GM12878 (cell line): ENCODE measurements around the gene PDXDC1. TPM values are rescaled to one million over a fixed set of nuclear protein-coding genes. Genes with fewer than 3 reads are reported as not detected.
"Not testable (repeated sequence)": the region's sequence is repeated elsewhere in the genome, so short reads cannot be mapped to it uniquely, and the experiment has no call there.

Experiments used
- ATAC-seq: fragments of 200-7000 bp; cut with Tn5 transposase; 3 replicates; pipeline ENCODE4 v1.9.1; 2020; ENCODE audit warnings: mild to moderate bottlenecking, moderate library complexity
- BruUV-seq: library from RNA; stranded (reverse); fragments of 400-500 nt; replicated peaks from 2 replicates; lab custom pipeline; 2021; lab: Mats Ljungman, UMichigan
- CTCF ChIA-PET: fragments of 300-600 bp; sonication (Branson Sonifier 250); formaldehyde crosslinking; extraction: SDS; loops from one replicate; lab custom pipeline; 2021; ENCODE audit warnings: inconsistent platforms; lab: Yijun Ruan, JAX
- POLR2A ChIA-PET: fragments of 350-600 bp; formaldehyde crosslinking; extraction: SDS; loops from one replicate; lab custom pipeline; 2021; ENCODE audit warnings: inconsistent platforms; lab: Charles Lee
- RAD21 ChIA-PET: fragments of 300-600 bp; sonication (Branson Sonifier 250); formaldehyde crosslinking; loops from one replicate; lab custom pipeline; 2023; ENCODE audit warnings: antibody characterized with exemption; ENCODE audit not compliant: unreplicated experiment; lab: Charles Lee
- SMC1A ChIA-PET: fragments of 300-600 bp; sonication (Branson Sonifier 250); formaldehyde crosslinking; loops from one replicate; lab custom pipeline; 2023; ENCODE audit not compliant: unreplicated experiment, uncharacterized antibody; lab: Charles Lee
- DNase-seq: peaks from one replicate; pipeline ENCODE4 v3.0.0-alpha.2; 2011; ENCODE audit warnings: low read depth, low spot score
- FAIRE-seq: peaks from 3 replicates; lab custom pipeline; 2011; peaks lifted over from hg19 to GRCh38; lab: Jason Lieb, UNC
- H2AFZ ChIP-seq: 2 replicates; pipeline ENCODE4 v1.6.0; 2011; ENCODE audit warnings: low read depth, low read length, control low read depth; ENCODE audit not compliant: control insufficient read depth
- H3K27ac ChIP-seq: 2 replicates; pipeline ENCODE4 v1.5.1; 2011; ENCODE audit warnings: control low read depth; ENCODE audit not compliant: control insufficient read depth, insufficient read depth
- H3K27me3 ChIP-seq, 2 experiments: replicated peaks in 1 of 2; 2 replicates each; pipeline versions ENCODE4 v1.6.0 to v1.6.1; 2011; ENCODE audit warnings: low read length in 1 of 2; ENCODE audit not compliant: control insufficient read depth in 2 of 2, insufficient read depth in 2 of 2
- H3K36me3 ChIP-seq, 2 experiments: 2 replicates each; pipeline ENCODE4 v1.5.1; 2011; ENCODE audit warnings: low read length in 1 of 2; ENCODE audit not compliant: control insufficient read depth in 2 of 2, insufficient read depth in 2 of 2
- H3K4me1 ChIP-seq: 2 replicates; pipeline ENCODE4 v1.6.1; 2011; ENCODE audit warnings: mild to moderate bottlenecking, low read length, moderate library complexity, mixed read lengths; ENCODE audit not compliant: control insufficient read depth, insufficient read depth
- H3K4me2 ChIP-seq: 2 replicates; pipeline ENCODE4 v1.6.0; 2011; ENCODE audit warnings: control low read depth; ENCODE audit not compliant: control insufficient read depth, insufficient read depth
- H3K4me3 ChIP-seq: fragments of 200-600 bp; sonication (generic); 2 replicates; pipeline ENCODE4 v1.5.1; 2016
- H3K79me2 ChIP-seq: 2 replicates; pipeline ENCODE4 v1.6.0; 2011; ENCODE audit warnings: low read length; ENCODE audit not compliant: control insufficient read depth, insufficient read depth
- H3K9ac ChIP-seq: 2 replicates; pipeline ENCODE4 v1.8.0; 2011; ENCODE audit warnings: low read length, control low read depth, mixed read lengths; ENCODE audit not compliant: control insufficient read depth, insufficient read depth
- H3K9me3 ChIP-seq: replicated peaks from 3 replicates; pipeline ENCODE4 v1.5.1; 2011; ENCODE audit warnings: mild to moderate bottlenecking, low read length; ENCODE audit not compliant: control insufficient read depth, insufficient read depth
- H4K20me1 ChIP-seq: 2 replicates; pipeline ENCODE4 v1.6.0; 2011; ENCODE audit not compliant: control insufficient read depth, insufficient read depth
- WGBS: methylation state at CpG from one replicate; pipeline ENCODE4 v1.1.6; 2016; ENCODE audit warnings: low lambda C conversion rate; ENCODE audit not compliant: insufficient replicate concordance, insufficient coverage; ENCODE audit errors: missing lambda C conversion rate; 5-methylcytosine and 5-hydroxymethylcytosine counted together
- in situ Hi-C: fragments of 300-500 bp; cut with MboI; formaldehyde crosslinking; loops from 9 replicates; pipeline ENCODE4 v1.14.3; 2018; ENCODE audit warnings: mixed read lengths
- intact Hi-C: fragments of 100-400 bp; cut with micrococcal nuclease; formaldehyde crosslinking; loops from one replicate; pipeline ENCODE4 v1.14.2; 2022; ENCODE audit not compliant: unreplicated experiment
- polyA plus RNA-seq, 11 experiments: library from polyadenylated mRNA; depleted of rRNA in 4 of 11; unstranded in 6 of 11; stranded (reverse) in 5 of 11; fragments of >200 nt; fragmentation: Nextera tagmentation in 4 of 11; fragmentation: Illumina TruSeq in 1 of 11; extraction: Ambion mirVana in 4 of 11; extraction: Trizol in 1 of 11; gene quantifications; 1 replicate in 1 of 11; 2 replicates in 10 of 11; pipeline versions ENCODE4 v1.2.1 to v1.2.3, GENCODE V29; 2011 to 2016; ENCODE audit warnings: inconsistent platforms in 2 of 11, missing spikeins in 2 of 11, low read depth in 1 of 11
- total RNA-seq, 4 experiments: library from RNA; depleted of rRNA in 3 of 4; stranded (reverse); fragments of >200 nt in 3 of 4; fragmentation: Illumina TruSeq in 1 of 4; extraction: Trizol in 1 of 4; gene quantifications; 2 replicates each; pipeline versions ENCODE4 v1.2.1 to v1.2.3, GENCODE V29; 2013 to 2021

PDXDC1 gene
- total and polyA plus RNA-seq, 10 of the 15 experiments (the other 5 are each of a cell fraction or from before 2014, with no cell fraction given), result 6.1 to 78.2 (median 53.8) TPM

GRCh38 chr16:14996702-14997101, 21.9 kb downstream of the PDXDC1 start:
- H3K9ac ChIP-seq, H3K79me2 ChIP-seq, H3K4me3 ChIP-seq, H3K27me3 ChIP-seq, ATAC-seq, H3K4me1 ChIP-seq, H2AFZ ChIP-seq, in situ Hi-C loops, H3K9me3 ChIP-seq, DNase-seq, H3K27ac ChIP-seq, BruUV-seq, CTCF ChIA-PET, H4K20me1 ChIP-seq, H3K4me2 ChIP-seq, SMC1A ChIA-PET, intact Hi-C loops, H3K36me3 ChIP-seq, RAD21 ChIA-PET, POLR2A ChIA-PET: not testable (repeated sequence)
- peak; percentile 7 for FAIRE-seq
- 92% methylated on average over 6 of the region's 6 CpGs for WGBS

- H3K4me3 ChIP-seq, SMC1A ChIA-PET, CTCF ChIA-PET, H3K27me3 ChIP-seq, H3K27ac ChIP-seq, H3K36me3 ChIP-seq, H3K4me1 ChIP-seq, in situ Hi-C loops, FAIRE-seq, H2AFZ ChIP-seq, H4K20me1 ChIP-seq, H3K9ac ChIP-seq, intact Hi-C loops, H3K9me3 ChIP-seq, ATAC-seq, H3K79me2 ChIP-seq, BruUV-seq, DNase-seq, H3K4me2 ChIP-seq, RAD21 ChIA-PET: not testable (repeated sequence)
- WGBS, result 95% methylated on average over 7 of the region's 7 CpGs
- POLR2A ChIA-PET, result interaction anchor here (0.5 kb wide), 1 partner anchor 476 kb away, joined by 5 read pairs; no protein-coding TSS in a partner anchor
Observed at GRCh38 chr16:14998300-14998699, 23.5 kb downstream of the PDXDC1 start.

- BruUV-seq, result not testable (repeated sequence)
- WGBS, result 100% methylated on average over 3 of the region's 3 CpGs
Observed at GRCh38 chr16:14999845-15000244, 25.0 kb downstream of the PDXDC1 start.

GRCh38 chr16:15002448-15002847, 27.6 kb downstream of the PDXDC1 start:
- FAIRE-seq, CTCF ChIA-PET, ATAC-seq, H3K36me3 ChIP-seq, H3K4me1 ChIP-seq, H3K4me2 ChIP-seq, H2AFZ ChIP-seq, BruUV-seq, H3K27me3 ChIP-seq, DNase-seq, H3K79me2 ChIP-seq, in situ Hi-C loops, H3K4me3 ChIP-seq, intact Hi-C loops, H3K9me3 ChIP-seq, SMC1A ChIA-PET, H3K9ac ChIP-seq, RAD21 ChIA-PET, POLR2A ChIA-PET, H4K20me1 ChIP-seq, H3K27ac ChIP-seq: not testable (repeated sequence)
- 100% methylated on average over 1 of the region's 3 CpGs for WGBS

More at GRCh38 chr16:14999845-15000244, 25.0 kb downstream of the PDXDC1 start:
- ATAC-seq, H3K27me3 ChIP-seq, H3K79me2 ChIP-seq, H3K9ac ChIP-seq, H3K4me1 ChIP-seq, H2AFZ ChIP-seq, FAIRE-seq, H3K4me2 ChIP-seq, H3K36me3 ChIP-seq, H4K20me1 ChIP-seq, POLR2A ChIA-PET, CTCF ChIA-PET, H3K9me3 ChIP-seq, DNase-seq, in situ Hi-C loops, H3K27ac ChIP-seq, SMC1A ChIA-PET, intact Hi-C loops, RAD21 ChIA-PET, H3K4me3 ChIP-seq: not testable (repeated sequence)
